MM.1S (cell line): Measurements from ENCODE around the gene AKAP8L.

Source experiments
- DNase-seq: peaks from one replicate; pipeline ENCODE4 v3.0.0-alpha.2; 2015
- H2AFZ ChIP-seq: fragments of 300-600 bp; sonication (generic); 2 replicates; pipeline ENCODE4 v1.6.0; 2016; ENCODE audit warnings: antibody characterized with exemption, low read length
- H3F3A ChIP-seq: fragments of 300-600 bp; sonication (generic); 2 replicates; pipeline ENCODE4 v1.6.1; 2016; ENCODE audit warnings: mild to moderate bottlenecking, antibody characterized with exemption, low read length, moderate library complexity, mixed read lengths; ENCODE audit not compliant: insufficient read depth
- H3K27ac ChIP-seq: fragments of 300-600 bp; sonication (generic); 2 replicates; pipeline ENCODE4 v1.5.1; 2016; ENCODE audit warnings: mild to moderate bottlenecking, low read length
- H3K27me3 ChIP-seq: fragments of 300-600 bp; sonication (generic); replicated peaks from 2 replicates; pipeline ENCODE4 v1.6.0; 2016; ENCODE audit warnings: low read length; ENCODE audit not compliant: insufficient read depth
- H3K36me3 ChIP-seq: fragments of 300-600 bp; sonication (generic); replicated peaks from 2 replicates; pipeline ENCODE4 v1.6.1; 2016; ENCODE audit warnings: mild to moderate bottlenecking, low read length, mixed read lengths; ENCODE audit not compliant: insufficient read depth
- H3K4me1 ChIP-seq: fragments of 300-600 bp; sonication (generic); 2 replicates; pipeline ENCODE4 v1.6.1; 2016; ENCODE audit warnings: low read length, mixed read lengths
- H3K4me2 ChIP-seq: fragments of 300-600 bp; sonication (generic); 2 replicates; pipeline ENCODE4 v1.6.0; 2016; ENCODE audit warnings: low read depth, low read length
- H3K4me3 ChIP-seq: fragments of 300-600 bp; sonication (generic); 2 replicates; pipeline ENCODE4 v1.5.1; 2016; ENCODE audit warnings: low read length, mixed read lengths
- H3K79me2 ChIP-seq: fragments of 300-600 bp; sonication (generic); 2 replicates; pipeline ENCODE4 v1.6.1; 2016; ENCODE audit warnings: mixed run types, low read length, mixed read lengths
- H3K9ac ChIP-seq: fragments of 300-600 bp; sonication (generic); 2 replicates; pipeline ENCODE4 v1.6.1; 2016; ENCODE audit warnings: low read length, mixed read lengths
- H3K9me2 ChIP-seq: fragments of 300-600 bp; sonication (generic); replicated peaks from 2 replicates; pipeline ENCODE4 v1.6.1; 2016; ENCODE audit warnings: mild to moderate bottlenecking, low read length, mixed read lengths; ENCODE audit not compliant: insufficient read depth
- H3K9me3 ChIP-seq: fragments of 300-600 bp; sonication (generic); replicated peaks from 2 replicates; pipeline ENCODE4 v1.6.1; 2016; ENCODE audit warnings: mild to moderate bottlenecking, low read length, mixed read lengths; ENCODE audit not compliant: insufficient read depth
- H4K20me1 ChIP-seq: fragments of 300-600 bp; sonication (generic); 2 replicates; pipeline ENCODE4 v1.6.1; 2016; ENCODE audit warnings: mild to moderate bottlenecking, low read length, moderate library complexity, mixed read lengths; ENCODE audit not compliant: insufficient read depth
- EZH2 ChIP-seq: fragments of 300-600 bp; sonication (generic); optimal IDR thresholded peaks from 2 replicates; pipeline ENCODE3; 2017; ENCODE audit warnings: low read depth, mild to moderate bottlenecking, antibody characterized with exemption, low read length, mixed read lengths
- EZH2phosphoT487 ChIP-seq: fragments of 300-600 bp; sonication (generic); IDR thresholded peaks from 2 replicates; pipeline ENCODE4 v1.6.1; 2018; ENCODE audit warnings: antibody characterized with exemption, low read length
- TF ChIP-seq, protein P1 (sequence below): fragments of 300-600 bp; sonication (generic); IDR thresholded peaks from 2 replicates; pipeline ENCODE4 v1.5.1; 2016; ENCODE audit warnings: antibody characterized with exemption, low read length, mixed read lengths

Gene AKAP8L

DNA sequence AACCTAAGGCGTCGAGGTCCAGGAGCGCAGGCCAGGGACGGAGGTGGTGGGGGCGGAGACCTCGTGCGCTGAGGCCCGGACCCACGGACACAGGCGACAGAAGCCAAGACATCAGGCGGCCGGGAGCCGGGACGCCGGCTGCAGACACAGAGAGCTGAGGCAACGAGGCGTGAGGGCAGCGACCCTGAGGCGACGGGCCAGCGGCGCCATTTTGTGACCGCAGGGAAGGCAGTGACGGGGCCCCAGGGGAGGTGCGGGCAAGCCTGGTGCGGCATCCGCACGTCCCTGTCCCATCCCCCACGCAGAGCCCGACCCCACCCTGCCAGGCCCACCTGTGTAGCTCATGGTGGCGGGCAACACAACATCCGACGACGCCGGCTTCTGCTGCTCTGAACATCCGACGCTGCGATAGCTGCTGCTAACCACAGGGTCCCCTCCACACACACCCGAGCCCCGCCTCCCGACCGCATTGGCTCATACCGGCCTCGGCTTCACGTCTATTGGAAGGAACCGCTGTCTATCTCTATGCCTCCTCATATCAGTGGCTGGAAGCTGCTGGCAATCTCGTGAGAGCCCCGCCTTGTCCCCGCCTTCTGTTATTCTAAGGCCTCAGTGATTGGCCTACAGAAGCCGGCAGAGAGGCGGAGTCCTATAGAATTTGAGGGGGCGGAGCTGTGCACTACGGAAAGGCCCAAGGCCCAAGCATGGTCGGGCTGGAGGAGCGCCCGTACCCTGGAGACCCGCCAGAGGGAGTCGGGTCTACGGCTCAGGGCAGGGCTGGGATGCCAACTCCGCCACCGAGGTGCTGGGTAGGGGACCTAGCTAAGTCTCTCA lies at the start of gene AKAP8L:
Gene AKAP8L (minus strand): TSS at position 410 of the 834 bp plus-strand sequence. CDS start 65 bp downstream, at position 345.
- Histone ChIP-seq H3K27ac (peak within 1 kb of the TSS; percentile 9; the same call in 1 of the 2 replicates), H3K9me2 (no peaks in the 10 kb centered on the region), H3K4me1 (peaks cover 13% of the 10 kb centered on the region), H3K36me3 (0 out of 2 replicates have a peak, but pooled peaks cover 4% of the 10 kb centered on the region), H3K79me2 (peaks cover 46% of the 10 kb centered on the region), H2AFZ (peak within 1 kb of the TSS; percentile 66), H3K9me3 (no peaks in the 10 kb centered on the region), H3K27me3 (no peaks in the 10 kb centered on the region), H3K9ac (peak within 1 kb of the TSS; percentile 90), H3K4me3 (peak within 1 kb of the TSS; percentile 96), H4K20me1 (no peaks in the 10 kb centered on the region), H3K4me2 (peak within 1 kb of the TSS; percentile 99), H3F3A (peaks cover 7% of the 10 kb centered on the region; the same call in 1 of the 2 replicates)
- DNase-seq = peak; percentile 99
- TF ChIP-seq, protein P1, sequence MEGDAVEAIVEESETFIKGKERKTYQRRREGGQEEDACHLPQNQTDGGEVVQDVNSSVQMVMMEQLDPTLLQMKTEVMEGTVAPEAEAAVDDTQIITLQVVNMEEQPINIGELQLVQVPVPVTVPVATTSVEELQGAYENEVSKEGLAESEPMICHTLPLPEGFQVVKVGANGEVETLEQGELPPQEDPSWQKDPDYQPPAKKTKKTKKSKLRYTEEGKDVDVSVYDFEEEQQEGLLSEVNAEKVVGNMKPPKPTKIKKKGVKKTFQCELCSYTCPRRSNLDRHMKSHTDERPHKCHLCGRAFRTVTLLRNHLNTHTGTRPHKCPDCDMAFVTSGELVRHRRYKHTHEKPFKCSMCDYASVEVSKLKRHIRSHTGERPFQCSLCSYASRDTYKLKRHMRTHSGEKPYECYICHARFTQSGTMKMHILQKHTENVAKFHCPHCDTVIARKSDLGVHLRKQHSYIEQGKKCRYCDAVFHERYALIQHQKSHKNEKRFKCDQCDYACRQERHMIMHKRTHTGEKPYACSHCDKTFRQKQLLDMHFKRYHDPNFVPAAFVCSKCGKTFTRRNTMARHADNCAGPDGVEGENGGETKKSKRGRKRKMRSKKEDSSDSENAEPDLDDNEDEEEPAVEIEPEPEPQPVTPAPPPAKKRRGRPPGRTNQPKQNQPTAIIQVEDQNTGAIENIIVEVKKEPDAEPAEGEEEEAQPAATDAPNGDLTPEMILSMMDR = peak; percentile 91
- no peak for TF ChIP-seq EZH2

DNA sequence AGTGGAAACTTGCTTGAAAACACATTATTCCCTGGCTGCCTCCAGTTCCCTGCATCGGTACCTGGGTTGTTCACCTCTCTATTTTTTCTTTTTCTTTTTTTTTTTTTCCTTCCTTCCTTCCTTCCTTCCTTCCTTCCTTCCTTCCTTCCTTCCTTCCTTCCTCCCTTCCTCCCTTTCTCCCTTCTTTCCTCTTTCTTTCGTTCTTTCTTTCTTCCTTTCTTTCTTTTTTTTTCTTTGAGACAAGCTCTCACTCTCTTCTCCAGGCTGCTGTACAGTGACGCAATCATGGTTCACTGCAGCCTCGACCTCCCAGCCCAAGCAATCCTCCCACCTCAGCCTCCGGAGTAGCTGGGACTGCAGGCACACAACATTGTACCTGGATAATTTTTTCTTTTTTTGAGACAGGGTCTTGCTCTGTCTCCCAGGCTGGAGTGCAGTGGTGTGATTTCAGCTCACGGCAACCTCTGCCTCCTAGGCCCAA lies 49.0 kb upstream of the AKAP8L start:
- Histone ChIP-seq H2AFZ (no peak overlapping the region), H3K27me3 (no peaks in the 10 kb centered on the region), H3K79me2 (peaks cover 24% of the 10 kb centered on the region), H3K9ac (no peak overlapping the region), H3K4me1 (peaks cover 24% of the 10 kb centered on the region), H3K27ac (peak overlapping the region; percentile 88; the same call in 1 of the 2 replicates), H3K4me2 (peak overlapping the region; percentile 30; the same call in 1 of the 2 replicates), H3F3A (peaks cover 29% of the 10 kb centered on the region), H3K4me3 (no peak overlapping the region), H3K9me3 (no peaks in the 10 kb centered on the region), H3K9me2 (no peaks in the 10 kb centered on the region), H3K36me3 (no peaks in the 10 kb centered on the region), H4K20me1 (no peaks in the 10 kb centered on the region)
- DNase-seq = no peak
- no peak for TF ChIP-seq EZH2phosphoT487

DNA sequence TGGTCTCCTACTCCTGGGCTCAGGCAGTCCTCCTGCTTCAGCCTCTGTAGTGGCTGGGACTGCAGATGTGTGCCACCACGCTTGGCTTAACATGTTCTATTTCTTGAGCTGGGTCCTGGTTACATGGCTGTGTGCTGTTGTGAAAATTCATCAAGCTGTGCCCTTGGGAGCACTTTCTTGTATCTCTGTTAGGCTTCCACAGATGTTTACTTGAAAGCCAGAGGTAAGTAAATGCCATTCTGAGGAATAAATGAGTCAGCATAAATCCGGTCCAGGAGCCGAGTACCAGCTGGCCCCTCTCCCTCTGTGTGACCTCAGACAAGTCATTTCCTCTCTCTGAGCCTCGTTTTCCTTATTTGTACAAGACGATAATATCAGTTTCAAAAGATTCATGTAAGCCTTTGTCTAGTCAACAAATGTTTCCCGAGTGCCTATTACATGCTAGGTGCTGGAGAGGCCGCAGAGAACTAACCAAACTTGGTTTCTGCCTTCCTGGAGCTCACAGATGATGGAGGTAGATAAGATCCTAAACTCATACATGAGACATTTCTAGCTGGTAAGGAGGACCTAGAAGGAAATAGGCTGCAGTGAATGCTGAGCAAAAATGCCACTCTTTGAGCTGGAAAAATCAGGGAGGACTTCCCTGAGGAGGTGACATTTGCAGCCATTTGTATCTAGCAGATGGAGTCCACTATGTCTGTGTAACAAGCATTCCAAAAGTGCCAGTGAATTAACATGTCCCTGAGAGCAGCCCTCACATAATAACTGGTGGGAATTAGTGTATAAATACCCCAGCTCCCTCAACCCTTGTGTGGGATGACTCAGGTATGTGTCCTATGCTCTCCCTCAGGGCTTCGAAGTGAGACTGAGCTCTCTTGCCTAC lies 48.3 kb upstream of the AKAP8L start:
- no peaks in the 10 kb centered on the region for H3K9me2 ChIP-seq
- no peaks in the 10 kb centered on the region for H3K9me3 ChIP-seq
- peaks cover 29% of the 10 kb centered on the region for H3F3A ChIP-seq
- peak overlapping the region; percentile 30 for H3K4me2 ChIP-seq
- peak overlapping the region; percentile 6; the same call in 1 of the 2 replicates for H2AFZ ChIP-seq
- no peaks in the 10 kb centered on the region for H4K20me1 ChIP-seq
- peaks cover 30% of the 10 kb centered on the region for H3K79me2 ChIP-seq
- peaks cover 24% of the 10 kb centered on the region for H3K4me1 ChIP-seq
- TF ChIP-seq EZH2 (no peak), EZH2phosphoT487 (no peak)
- TF ChIP-seq, protein P1 = no peak
- no peaks in the 10 kb centered on the region for H3K27me3 ChIP-seq
- peak overlapping the region; percentile 10; the same call in 1 of the 2 replicates for H3K9ac ChIP-seq
- no peak overlapping the region for H3K4me3 ChIP-seq
- peak; percentile 94 for DNase-seq
- peak overlapping the region; percentile 88 for H3K27ac ChIP-seq
- no peaks in the 10 kb centered on the region for H3K36me3 ChIP-seq
